Liver (tissue), 9 donors: Measurements from ENCODE around the gene IDH1. TPM values are rescaled to one million over a fixed set of nuclear protein-coding genes. Genes with fewer than 3 reads are reported as not detected.

Experiments used
- DNase-seq: peaks from one replicate; pipeline ENCODE4 v3.0.0-alpha.2; 2017; ENCODE audit warnings: low spot score
- H3K27ac ChIP-seq, 2 donors: one replicate each; pipeline ENCODE4 v1.7.0; 2013; ENCODE audit warnings: inconsistent platforms in 2 of 2, low read length in 2 of 2, control low read depth in 1 of 2, low read depth in 1 of 2, mild to moderate bottlenecking in 1 of 2
- H3K27me3 ChIP-seq, 4 donors: one replicate each; pipeline versions ENCODE4 v1.6.1 to v1.7.0; 2013; ENCODE audit warnings: low read length in 3 of 4, inconsistent platforms in 1 of 4, mild to moderate bottlenecking in 1 of 4, moderate library complexity in 1 of 4; ENCODE audit not compliant: control insufficient read depth in 4 of 4, insufficient read depth in 4 of 4
- H3K36me3 ChIP-seq, 4 donors: one replicate each; pipeline versions ENCODE4 v1.6.1 to v1.7.0; 2013; ENCODE audit warnings: low read length in 3 of 4, mild to moderate bottlenecking in 3 of 4, low read depth in 1 of 4, moderate library complexity in 1 of 4; ENCODE audit not compliant: control insufficient read depth in 4 of 4, insufficient read depth in 3 of 4
- H3K4me1 ChIP-seq, 4 donors: one replicate each; pipeline versions ENCODE4 v1.6.1 to v1.7.0; 2013; ENCODE audit warnings: low read length in 3 of 4, mild to moderate bottlenecking in 3 of 4, moderate library complexity in 1 of 4; ENCODE audit not compliant: control insufficient read depth in 4 of 4, insufficient read depth in 4 of 4
- H3K4me3 ChIP-seq, 3 donors: one replicate each; pipeline versions ENCODE4 v1.6.1 to v1.7.0; 2013; ENCODE audit warnings: low read length in 3 of 3, control low read depth in 1 of 3, low read depth in 1 of 3, mild to moderate bottlenecking in 1 of 3
- H3K9ac ChIP-seq, 2 donors: one replicate each; pipeline ENCODE4 v1.7.0; 2013; ENCODE audit warnings: low read length in 2 of 2, mild to moderate bottlenecking in 2 of 2, moderate library complexity in 2 of 2, control low read depth in 1 of 2, low read depth in 1 of 2
- H3K9me3 ChIP-seq, 4 donors: one replicate each; pipeline versions ENCODE4 v1.6.1 to v1.7.0; 2013; ENCODE audit warnings: low read length in 3 of 4; ENCODE audit not compliant: control insufficient read depth in 4 of 4
- CTCF ChIP-seq: fragments of 150-350 bp; IDR thresholded peaks from 2 replicates; pipeline ENCODE4 v1.5.1; 2017; ENCODE audit warnings: improper control_type of control experiment, low read depth, low read length; ENCODE audit not compliant: missing input control
- FOXA1 ChIP-seq: IDR thresholded peaks from 2 replicates; pipeline ENCODE4 v1.6.1; 2016; ENCODE audit warnings: antibody characterized with exemption
- HNF4A ChIP-seq, 2 donors: conservative IDR thresholded peaks; 2 replicates each; pipeline ENCODE4 v1.6.1; 2016; ENCODE audit warnings: antibody characterized with exemption in 2 of 2, mild to moderate bottlenecking in 2 of 2
- RAD21 ChIP-seq, 2 donors: IDR thresholded peaks; 2 replicates each; pipeline ENCODE4 v1.6.1; 2016; ENCODE audit warnings: antibody characterized with exemption in 2 of 2, mild to moderate bottlenecking in 2 of 2
- RXRA ChIP-seq, 2 donors: IDR thresholded peaks; 2 replicates each; pipeline ENCODE4 v1.6.1; 2017 to 2018; ENCODE audit warnings: antibody characterized with exemption in 2 of 2, mild to moderate bottlenecking in 1 of 2
- YY1 ChIP-seq: IDR thresholded peaks from 2 replicates; pipeline ENCODE4 v1.6.1; 2016; ENCODE audit warnings: antibody characterized with exemption, mild to moderate bottlenecking
- ZBTB33 ChIP-seq: IDR thresholded peaks from 2 replicates; pipeline ENCODE4 v1.6.1; 2016; ENCODE audit warnings: antibody characterized with exemption
- WGBS: extraction: QIAGEN DNeasy Blood & Tissue Kit; methylation state at CpG from one replicate; pipeline ENCODE4 v1.1.7; 2013; 5-methylcytosine and 5-hydroxymethylcytosine counted together
- polyA plus RNA-seq, 2 donors: library from polyadenylated mRNA; stranded (reverse) in 1 of 2; unstranded in 1 of 2; fragments of 200-250 nt in 1 of 2; fragments of >200 nt in 1 of 2; fragmentation: Nextera tagmentation in 1 of 2; extraction: Ambion mirVana in 1 of 2; gene quantifications; one replicate each; pipeline versions ENCODE4 v1.2.1 to v1.2.3, GENCODE V29; 2013 to 2015
- total RNA-seq, 2 donors: library from RNA; depleted of rRNA; stranded (reverse); fragments of >200 nt; gene quantifications; one replicate each; pipeline ENCODE4 v1.2.3, GENCODE V29; 2014
- donor health status: healthy.
- donor health status: healthy.
- donor health status: healthy.
- donor health status: healthy.
- donor health status: healthy.

Gene IDH1
- total and polyA plus RNA-seq, 4 donors = 134 to 188 (median 142) TPM

GRCh38 chr2:208245746-208246145 lies 9.1 kb downstream of the IDH1 start:
- 94% methylated on average over 3 of the region's 3 CpGs for WGBS
- no peaks in the 10 kb centered on the region for H3K9me3 ChIP-seq
- H3K4me3 ChIP-seq = no peak overlapping the region
- DNase-seq = no peak
- no peak for TF ChIP-seq YY1
- TF ChIP-seq FOXA1 = no peak
- TF ChIP-seq CTCF = no peak
- no peak for TF ChIP-seq HNF4A (conservative IDR thresholded peaks at IDR 0.05)
- no peaks in the 10 kb centered on the region for H3K27me3 ChIP-seq
- peaks cover 10 to 67% (median 63%) of the 10 kb centered on the region in 4 donors for H3K4me1 ChIP-seq
- no peak overlapping the region for H3K9ac ChIP-seq
- peaks cover 7 to 46% (median 33%) of the 10 kb centered on the region in 4 donors for H3K36me3 ChIP-seq
- H3K27ac ChIP-seq = no peak overlapping the region

DNA sequence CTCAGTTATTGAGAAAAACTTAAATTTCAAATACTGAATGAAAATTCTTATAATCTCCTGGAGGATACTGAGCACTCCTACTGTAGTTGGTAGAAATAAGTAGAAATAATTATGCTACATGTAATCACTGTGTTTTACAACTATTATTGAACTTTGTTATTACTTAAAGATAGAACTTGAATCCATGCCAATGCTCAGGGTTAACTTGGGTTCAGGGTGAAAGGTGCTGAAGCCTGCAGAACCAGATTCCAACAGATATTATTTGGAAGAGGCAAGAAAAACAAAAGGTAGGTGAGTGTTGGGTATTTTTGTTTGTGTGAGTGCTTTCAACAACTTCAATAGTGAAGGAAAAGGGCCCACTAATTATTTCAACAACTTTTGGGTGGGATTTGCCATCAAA lies 10.4 kb downstream of the IDH1 start:
- DNase-seq = no peak
- Histone ChIP-seq H3K4me1 (peaks cover 9 to 54% (median 51%) of the 10 kb centered on the region in 4 donors), H3K4me3 (no peak overlapping the region), H3K9ac (no peak overlapping the region), H3K27me3 (no peaks in the 10 kb centered on the region), H3K36me3 (peaks cover 8 to 54% (median 41%) of the 10 kb centered on the region in 4 donors), H3K9me3 (no peaks in the 10 kb centered on the region), H3K27ac (no peak overlapping the region)
- TF ChIP-seq RAD21 (IDR thresholded peaks at IDR 0.05) (no peak), RXRA (IDR thresholded peaks at IDR 0.05) (peak; percentile 30 to 59), ZBTB33 (no peak), CTCF (no peak)

GRCh38 chr2:208240619-208241209 lies 14.2 kb downstream of the IDH1 start:
- DNase-seq = no peak

More at GRCh38 chr2:208240619-208241209, 14.2 kb downstream of the IDH1 start:
- Histone ChIP-seq H3K27ac (no peak overlapping the region), H3K9ac (no peak overlapping the region), H3K4me3 (no peak overlapping the region), H3K36me3 (peaks cover 17 to 61% (median 58%) of the 10 kb centered on the region in 4 donors), H3K9me3 (no peaks in the 10 kb centered on the region), H3K27me3 (no peaks in the 10 kb centered on the region), H3K4me1 (peaks cover 2 to 20% (median 18%) of the 10 kb centered on the region in 4 donors)
- 62% methylated on average over 3 of the region's 3 CpGs for WGBS
- TF ChIP-seq RXRA (IDR thresholded peaks at IDR 0.05) = peak in 1 of 2 donors; percentile 19
- TF ChIP-seq YY1 = no peak
- peak in 1 of 2 donors; percentile 21 for TF ChIP-seq HNF4A (conservative IDR thresholded peaks at IDR 0.05)
